ENCODE data around the gene TMIE.

DNA sequence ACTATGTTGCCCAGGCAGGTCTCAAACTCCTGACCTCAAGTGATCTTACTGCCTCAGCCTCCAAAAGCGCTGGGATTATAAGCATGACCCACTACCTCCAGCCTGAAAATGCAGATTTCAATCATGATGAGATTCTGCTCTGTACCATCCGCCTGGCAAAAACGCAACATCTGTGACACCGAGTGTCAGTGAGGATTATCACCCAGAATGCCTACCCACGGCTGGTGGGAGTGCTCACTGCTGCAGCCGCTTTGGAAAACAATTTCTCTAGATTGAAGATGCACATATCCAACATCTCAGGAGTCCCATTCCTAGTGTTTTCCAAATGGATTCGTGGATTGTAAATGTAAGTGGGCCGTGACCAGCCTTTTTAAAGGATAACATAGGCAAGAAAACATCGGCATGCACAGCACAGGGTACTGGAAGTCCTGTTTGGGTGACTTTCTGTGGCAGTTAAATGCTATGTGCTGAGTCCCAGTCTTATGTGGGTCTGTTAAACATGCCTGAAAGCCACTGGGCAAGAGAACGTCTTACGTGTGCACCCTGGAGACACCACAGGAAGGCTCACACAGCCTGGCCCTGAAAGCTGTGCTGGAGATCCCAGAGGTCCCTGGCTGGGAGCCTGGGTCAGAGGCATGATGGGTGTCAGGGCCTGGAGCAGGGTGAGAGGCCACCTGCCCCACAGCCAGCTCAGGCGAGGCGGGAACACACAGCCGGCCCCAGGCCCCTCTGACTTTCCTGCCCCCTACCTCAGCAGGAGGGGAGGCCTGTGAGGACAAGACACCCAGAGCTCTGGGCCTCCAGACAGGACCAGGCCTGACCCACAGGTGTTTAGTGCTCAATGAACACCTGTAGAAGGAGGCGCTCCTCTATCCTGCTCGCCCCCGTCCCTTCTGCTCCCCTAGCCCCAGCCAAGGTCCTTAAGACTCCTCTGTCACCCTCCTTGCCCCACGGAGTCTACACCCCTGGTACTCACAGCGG, 15.6 kb downstream of the TMIE start:
- TF ChIP-seq POLR2AphosphoS5 (IDR thresholded peaks at IDR 0.05) (no peak), CTCF (IDR thresholded peaks at IDR 0.05) (no peak), POLR2A (IDR thresholded peaks at IDR 0.05) (no peak)
